ENCODE measurements around the gene SLIT3.

GRCh38 chr5:168853972-168854371, 447.0 kb downstream of the SLIT3 start:
- TF ChIP-seq CTCF (IDR thresholded peaks at IDR 0.05) (no peak), POLR2A (IDR thresholded peaks at IDR 0.05) (no peak)
